ENCODE data around the gene VPS13A. TPM values are rescaled to one million over a fixed set of nuclear protein-coding genes. Genes with fewer than 3 reads are reported as not detected.

VPS13A gene
- total and polyA plus RNA-seq, 2 of the 13 experiments (the other 11 are each of a cell fraction or from before 2014, with no cell fraction given), result 20.4 to 20.7 TPM

DNA sequence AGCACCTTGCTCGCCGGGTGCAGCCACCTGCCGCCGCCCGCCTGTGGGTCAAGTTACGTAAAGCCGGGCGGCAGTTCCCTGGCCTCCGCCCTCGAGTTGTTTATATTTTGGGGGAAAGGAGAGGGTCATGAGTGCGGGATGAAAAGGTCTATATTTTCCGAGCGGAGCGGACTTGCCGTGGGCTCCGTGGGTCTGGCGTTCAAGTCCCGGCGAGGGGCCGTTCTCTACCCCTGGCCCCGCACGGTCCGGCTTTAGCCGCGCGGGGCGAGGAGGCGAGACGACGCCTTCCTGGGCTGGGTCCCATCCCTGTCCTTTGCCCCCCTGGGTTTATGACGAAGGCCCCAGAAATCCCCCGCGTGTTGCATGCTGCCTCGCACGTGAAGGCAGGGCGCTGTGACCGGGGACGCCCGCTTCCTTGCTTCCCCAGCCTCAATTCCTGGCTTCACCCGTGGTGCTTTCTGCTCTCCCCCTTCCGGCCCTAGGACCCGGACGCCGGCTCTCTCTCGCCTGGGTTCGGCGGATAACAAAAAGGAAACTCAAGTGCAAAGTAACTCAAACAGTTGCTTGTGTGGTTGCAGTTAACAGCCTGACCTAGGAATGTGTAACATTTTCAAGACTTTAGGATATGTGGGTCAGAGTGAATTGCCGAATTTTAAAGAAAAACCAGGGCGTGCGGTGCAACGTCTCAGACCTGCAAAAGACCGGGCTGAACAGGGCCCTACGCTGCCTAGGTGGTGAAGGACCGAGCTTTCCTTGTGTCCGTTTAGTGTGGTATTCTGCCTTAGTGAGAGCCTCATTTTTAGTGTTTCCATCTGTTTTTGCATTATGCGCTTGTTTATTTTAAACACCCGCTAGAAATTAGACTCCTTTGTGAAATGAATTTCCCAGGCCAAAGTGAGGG, 810 bp downstream of the VPS13A start (continued):
- TF ChIP-seq, protein P1, sequence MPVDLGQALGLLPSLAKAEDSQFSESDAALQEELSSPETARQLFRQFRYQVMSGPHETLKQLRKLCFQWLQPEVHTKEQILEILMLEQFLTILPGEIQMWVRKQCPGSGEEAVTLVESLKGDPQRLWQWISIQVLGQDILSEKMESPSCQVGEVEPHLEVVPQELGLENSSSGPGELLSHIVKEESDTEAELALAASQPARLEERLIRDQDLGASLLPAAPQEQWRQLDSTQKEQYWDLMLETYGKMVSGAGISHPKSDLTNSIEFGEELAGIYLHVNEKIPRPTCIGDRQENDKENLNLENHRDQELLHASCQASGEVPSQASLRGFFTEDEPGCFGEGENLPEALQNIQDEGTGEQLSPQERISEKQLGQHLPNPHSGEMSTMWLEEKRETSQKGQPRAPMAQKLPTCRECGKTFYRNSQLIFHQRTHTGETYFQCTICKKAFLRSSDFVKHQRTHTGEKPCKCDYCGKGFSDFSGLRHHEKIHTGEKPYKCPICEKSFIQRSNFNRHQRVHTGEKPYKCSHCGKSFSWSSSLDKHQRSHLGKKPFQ (CRISPR knock-in tag; IDR thresholded peaks at IDR 0.05; ENCODE audit: insufficient replicate concordance), result no peak
- TF ChIP-seq ZNF230 (CRISPR knock-in tag; IDR thresholded peaks at IDR 0.05) (peak; percentile 22; the same call in 1 of the 2 replicates), TBX2 (CRISPR knock-in tag; IDR thresholded peaks at IDR 0.05; ENCODE audit: borderline replicate concordance) (peak; percentile 32), ATF7 (IDR thresholded peaks at IDR 0.05) (no peak), ATF7 (CRISPR knock-in tag; IDR thresholded peaks at IDR 0.05) (no peak), ZIK1 (CRISPR knock-in tag; IDR thresholded peaks at IDR 0.05; ENCODE audit: borderline replicate concordance, low read depth) (peak; percentile 69; the same call in 1 of the 2 replicates), ZNF350 (CRISPR knock-in tag; IDR thresholded peaks at IDR 0.05; ENCODE audit: borderline replicate concordance, low read depth) (0 out of 2 replicates have a peak, but pooled peaks have one; percentile 31), ZNF879 (CRISPR knock-in tag; IDR thresholded peaks at IDR 0.05) (peak; percentile 80), ZNF768 (CRISPR knock-in tag; IDR thresholded peaks at IDR 0.05) (0 out of 2 replicates have a peak, but pooled peaks have one; percentile 1), ZNF335 (CRISPR knock-in tag; IDR thresholded peaks at IDR 0.05) (0 out of 2 replicates have a peak, but pooled peaks have one; percentile 15), ATF7-NPFF (CRISPR knock-in tag; IDR thresholded peaks at IDR 0.05; ENCODE audit: low read depth) (peak; percentile 42; the same call in 1 of the 2 replicates), ZBTB7B (CRISPR knock-in tag; IDR thresholded peaks at IDR 0.05) (0 out of 2 replicates have a peak, but pooled peaks have one; percentile 21), KDM2A (CRISPR knock-in tag; IDR thresholded peaks at IDR 0.05; ENCODE audit: borderline replicate concordance, low read depth) (0 out of 2 replicates have a peak, but pooled peaks have one; percentile 66), SPEN (CRISPR knock-in tag; IDR thresholded peaks at IDR 0.05; ENCODE audit: low read depth) (peak; percentile 16; the same call in 1 of the 2 replicates), POLR2AphosphoS5 (IDR thresholded peaks at IDR 0.05; ENCODE audit: low read depth, low read length) (no peak), FOXM1 (CRISPR knock-in tag; IDR thresholded peaks at IDR 0.05) (no peak), ZNF709 (CRISPR knock-in tag; IDR thresholded peaks at IDR 0.05) (peak; percentile 40), ZNF781 (CRISPR knock-in tag; IDR thresholded peaks at IDR 0.05; ENCODE audit: borderline replicate concordance, not compliant biosample characterization) (peak; percentile 83), ZNF644 (CRISPR knock-in tag; IDR thresholded peaks at IDR 0.05; ENCODE audit: low read depth) (no peak), ZNF33A (CRISPR knock-in tag; IDR thresholded peaks at IDR 0.05; ENCODE audit: borderline replicate concordance) (no peak), SNAI1 (CRISPR knock-in tag; IDR thresholded peaks at IDR 0.05; ENCODE audit: borderline replicate concordance) (0 out of 2 replicates have a peak, but pooled peaks have one; percentile 13), REPIN1 (CRISPR knock-in tag; IDR thresholded peaks at IDR 0.05; ENCODE audit: borderline replicate concordance, low read depth) (peak; percentile 59; the same call in 1 of the 2 replicates)
- TF ChIP-seq, protein P2, sequence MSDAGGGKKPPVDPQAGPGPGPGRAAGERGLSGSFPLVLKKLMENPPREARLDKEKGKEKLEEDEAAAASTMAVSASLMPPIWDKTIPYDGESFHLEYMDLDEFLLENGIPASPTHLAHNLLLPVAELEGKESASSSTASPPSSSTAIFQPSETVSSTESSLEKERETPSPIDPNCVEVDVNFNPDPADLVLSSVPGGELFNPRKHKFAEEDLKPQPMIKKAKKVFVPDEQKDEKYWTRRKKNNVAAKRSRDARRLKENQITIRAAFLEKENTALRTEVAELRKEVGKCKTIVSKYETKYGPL (CRISPR knock-in tag; IDR thresholded peaks at IDR 0.05), result peak; percentile 28; the same call in 1 of the 2 replicates
- TF ChIP-seq, protein P3, sequence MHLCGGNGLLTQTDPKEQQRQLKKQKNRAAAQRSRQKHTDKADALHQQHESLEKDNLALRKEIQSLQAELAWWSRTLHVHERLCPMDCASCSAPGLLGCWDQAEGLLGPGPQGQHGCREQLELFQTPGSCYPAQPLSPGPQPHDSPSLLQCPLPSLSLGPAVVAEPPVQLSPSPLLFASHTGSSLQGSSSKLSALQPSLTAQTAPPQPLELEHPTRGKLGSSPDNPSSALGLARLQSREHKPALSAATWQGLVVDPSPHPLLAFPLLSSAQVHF (CRISPR knock-in tag; IDR thresholded peaks at IDR 0.05), result no peak
- TF ChIP-seq, protein P4, sequence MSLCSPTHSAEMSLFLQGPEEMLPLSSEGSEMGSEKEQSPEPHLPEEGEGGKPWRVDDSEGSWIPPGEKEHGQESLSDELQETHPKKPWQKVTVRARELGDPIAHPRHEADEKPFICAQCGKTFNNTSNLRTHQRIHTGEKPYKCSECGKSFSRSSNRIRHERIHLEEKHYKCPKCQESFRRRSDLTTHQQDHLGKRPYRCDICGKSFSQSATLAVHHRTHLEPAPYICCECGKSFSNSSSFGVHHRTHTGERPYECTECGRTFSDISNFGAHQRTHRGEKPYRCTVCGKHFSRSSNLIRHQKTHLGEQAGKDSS (CRISPR knock-in tag; IDR thresholded peaks at IDR 0.05; ENCODE audit: borderline replicate concordance, low read depth), result no peak

Measured in HepG2 (cell line).